Ecto neural progenitor cell (in vitro differentiated cells): ENCODE data around the gene KAZN.
"Not testable (repeated sequence)": the region's sequence is repeated elsewhere in the genome, so short reads cannot be mapped to it uniquely, and the experiment has no call there.

Experiments used
- DNase-seq: peaks from one replicate; pipeline ENCODE4 v3.0.0-alpha.2; 2018; ENCODE audit warnings: low spot score

KAZN gene

GRCh38 chr1:14598498-14599182, at the start of gene KAZN:
KAZN (plus strand) TSS chr1:14598685.
- peak; percentile 89 for DNase-seq

GRCh38 chr1:14549897-14550620, 48.4 kb upstream of the KAZN start:
- DNase-seq = no peak

GRCh38 chr1:14551386-14551785, 47.1 kb upstream of the KAZN start:
- DNase-seq = no peak

- DNase-seq = no peak
These were observed 46.1 kb upstream of the KAZN start for GRCh38 chr1:14552246-14552965.

- no peak for DNase-seq
These were observed 44.8 kb upstream of the KAZN start for GRCh38 chr1:14553711-14554110.

GRCh38 chr1:14555091-14555490, 43.4 kb upstream of the KAZN start:
- DNase-seq = no peak

GRCh38 chr1:14561014-14561693, 37.3 kb upstream of the KAZN start:
- DNase-seq = no peak

GRCh38 chr1:14565090-14565489, 33.4 kb upstream of the KAZN start:
- DNase-seq = no peak

GRCh38 chr1:14567056-14567455, 31.4 kb upstream of the KAZN start:
- no peak for DNase-seq

GRCh38 chr1:14567903-14568302, 30.6 kb upstream of the KAZN start:
- no peak for DNase-seq

GRCh38 chr1:14568716-14569355, 29.6 kb upstream of the KAZN start:
- no peak for DNase-seq

- no peak for DNase-seq
These were observed 28.0 kb upstream of the KAZN start for GRCh38 chr1:14570514-14570913.

GRCh38 chr1:14571810-14572767, 26.4 kb upstream of the KAZN start:
- peak; percentile 63 for DNase-seq

GRCh38 chr1:14572861-14573260, 25.6 kb upstream of the KAZN start:
- DNase-seq = no peak

- no peak for DNase-seq
These were observed 22.3 kb upstream of the KAZN start for GRCh38 chr1:14576155-14576554.

GRCh38 chr1:14577261-14577660, 21.2 kb upstream of the KAZN start:
- DNase-seq = no peak

GRCh38 chr1:14578156-14578555, 20.3 kb upstream of the KAZN start:
- no peak for DNase-seq

GRCh38 chr1:14580295-14580694, 18.2 kb upstream of the KAZN start:
- DNase-seq = not testable (repeated sequence)

- DNase-seq = no peak
These were observed 17.5 kb upstream of the KAZN start for GRCh38 chr1:14580986-14581385.

- no peak for DNase-seq
These were observed 14.7 kb upstream of the KAZN start for GRCh38 chr1:14583788-14584187.

- DNase-seq = no peak
These were observed 12.8 kb upstream of the KAZN start for GRCh38 chr1:14585728-14586127.
